PC-9 (cell line): ENCODE measurements around the gene LMLN. TPM values are rescaled to one million over a fixed set of nuclear protein-coding genes. Genes with fewer than 3 reads are reported as not detected.

ENCODE experiments used
- BruUV-seq: library from RNA; stranded (reverse); fragments of 400-500 nt; replicated peaks from 2 replicates; lab custom pipeline; 2021; lab: Mats Ljungman, UMichigan
- CTCF ChIA-PET: fragments of 300-600 bp; sonication (Branson Sonifier 250); formaldehyde crosslinking; loops from one replicate; lab custom pipeline; 2022; ENCODE audit warnings: antibody characterized with exemption; lab: Charles Lee
- POLR2A ChIA-PET: fragments of 300-600 bp; sonication (Branson Sonifier 250); formaldehyde crosslinking; loops from one replicate; lab custom pipeline; 2022; ENCODE audit warnings: antibody characterized with exemption; ENCODE audit not compliant: unreplicated experiment; lab: Charles Lee
- DNase-seq, 2 experiments: peaks; one replicate each; pipeline versions ENCODE4 v3.0.0 to v3.0.0-alpha.2; 2015 to 2022; ENCODE audit warnings: mixed read lengths in 1 of 2
- H2AFZ ChIP-seq: fragments of 200-600 bp; sonication (generic); 2 replicates; pipeline ENCODE4 v1.8.1; 2017; ENCODE audit warnings: antibody characterized with exemption
- H3F3A ChIP-seq: fragments of 200-600 bp; sonication (generic); 2 replicates; pipeline ENCODE4 v1.8.1; 2017; ENCODE audit warnings: antibody characterized with exemption, mild to moderate bottlenecking, low read depth; ENCODE audit not compliant: insufficient read depth
- H3K27ac ChIP-seq: fragments of 200-600 bp; sonication (generic); 2 replicates; pipeline ENCODE4 v1.6.1; 2016; ENCODE audit warnings: mixed run types
- H3K27me3 ChIP-seq: fragments of 200-600 bp; sonication (generic); 2 replicates; pipeline ENCODE4 v1.6.1; 2016; ENCODE audit warnings: low read depth, mixed run types; ENCODE audit not compliant: insufficient read depth
- H3K36me3 ChIP-seq: fragments of 200-600 bp; sonication (generic); 2 replicates; pipeline ENCODE4 v1.6.1; 2016; ENCODE audit warnings: low read depth, mixed run types
- H3K4me1 ChIP-seq: fragments of 200-600 bp; sonication (generic); replicated peaks from 2 replicates; pipeline ENCODE4 v1.6.1; 2016; ENCODE audit warnings: mixed run types; ENCODE audit not compliant: insufficient read depth
- H3K4me2 ChIP-seq: fragments of 200-600 bp; sonication (generic); 2 replicates; pipeline ENCODE4 v1.6.1; 2017; ENCODE audit warnings: mixed run types
- H3K4me3 ChIP-seq: fragments of 200-600 bp; sonication (generic); 2 replicates; pipeline ENCODE4 v1.6.1; 2016; ENCODE audit warnings: mixed run types
- H3K79me2 ChIP-seq: fragments of 200-600 bp; sonication (generic); 2 replicates; pipeline ENCODE4 v1.6.1; 2017; ENCODE audit warnings: low read depth, mixed run types
- H3K9me2 ChIP-seq: fragments of 200-600 bp; sonication (generic); 2 replicates; pipeline ENCODE4 v1.8.1; 2017; ENCODE audit warnings: mild to moderate bottlenecking; ENCODE audit not compliant: insufficient read depth
- H3K9me3 ChIP-seq: fragments of 200-600 bp; sonication (generic); 2 replicates; pipeline ENCODE4 v1.8.1; 2016; ENCODE audit warnings: low read depth; ENCODE audit not compliant: insufficient read depth
- H4K20me1 ChIP-seq: fragments of 200-600 bp; sonication (generic); 2 replicates; pipeline ENCODE4 v1.8.1; 2017; ENCODE audit not compliant: insufficient read depth
- CTCF ChIP-seq: fragments of 200-600 bp; sonication (generic); conservative IDR thresholded peaks from 2 replicates; pipeline ENCODE4 v1.6.1; 2017; ENCODE audit warnings: mixed run types, antibody characterized with exemption, mild to moderate bottlenecking, moderate library complexity
- EZH2 ChIP-seq: fragments of 200-600 bp; sonication (generic); IDR thresholded peaks from 2 replicates; pipeline ENCODE4 v1.8.0; 2017; ENCODE audit warnings: antibody characterized with exemption, low read depth
- intact Hi-C: fragments of 100-400 bp; cut with micrococcal nuclease; formaldehyde crosslinking; loops from one replicate; pipeline ENCODE4 v1.10.0; 2022; ENCODE audit not compliant: unreplicated experiment
- total RNA-seq: library from RNA; stranded (reverse); gene quantifications from 2 replicates; pipeline ENCODE4 v1.2.3, GENCODE V29; 2021

LMLN gene
- total RNA-seq, 1 experiment from 2014 or later: 21.1 TPM

GRCh38 chr3:198088421-198088955 is 128.5 kb downstream of the LMLN start:
- Histone ChIP-seq H3K36me3 (no peaks in the 10 kb centered on the region), H3K27ac (no peak overlapping the region), H3K4me1 (no peaks in the 10 kb centered on the region), H3K27me3 (peaks cover 13% of the 10 kb centered on the region; the same call in 1 of the 2 replicates), H4K20me1 (no peaks in the 10 kb centered on the region), H3K79me2 (no peaks in the 10 kb centered on the region), H3K4me2 (no peak overlapping the region), H3F3A (no peaks in the 10 kb centered on the region), H3K9me3 (no peaks in the 10 kb centered on the region), H3K4me3 (no peak overlapping the region), H3K9me2 (no peaks in the 10 kb centered on the region), H2AFZ (no peak overlapping the region)
- ChIA-PET CTCF (interaction anchor here (0.6 to 1.0 kb wide), 2 partner anchors 8 to 162 kb away, joined by 3 to 7 read pairs; no protein-coding TSS in a partner anchor), POLR2A (no interaction called here)
- intact Hi-C loops: loop anchor here (2.0 kb wide), 1 partner anchor 182 kb away; no protein-coding TSS in a partner anchor
- no TSS peak for BruUV-seq
- TF ChIP-seq CTCF (no peak), EZH2 (no peak)
- no peak for DNase-seq

GRCh38 chr3:198090795-198091332 is 130.8 kb downstream of the LMLN start:
- no peaks in the 10 kb centered on the region for H3K4me1 ChIP-seq
- no peak for DNase-seq
- POLR2A ChIA-PET: no interaction called here
- CTCF ChIA-PET: interaction anchor here (0.6 to 1.1 kb wide), 2 partner anchors 17 to 186 kb away, joined by 3 read pairs; no protein-coding TSS in a partner anchor
- H2AFZ ChIP-seq: no peak overlapping the region
- no peaks in the 10 kb centered on the region for H3K9me3 ChIP-seq
- no peak overlapping the region for H3K4me2 ChIP-seq
- TF ChIP-seq EZH2 (no peak), CTCF (no peak)
- H3K36me3 ChIP-seq: no peaks in the 10 kb centered on the region
- no TSS peak for BruUV-seq
- H3K9me2 ChIP-seq: no peaks in the 10 kb centered on the region
- no peaks in the 10 kb centered on the region for H4K20me1 ChIP-seq
- no peaks in the 10 kb centered on the region for H3F3A ChIP-seq
- H3K27ac ChIP-seq: no peak overlapping the region
- peaks cover 1% of the 10 kb centered on the region; the same call in 1 of the 2 replicates for H3K27me3 ChIP-seq
- no peak overlapping the region for H3K4me3 ChIP-seq
- intact Hi-C loops: no loop called here
- H3K79me2 ChIP-seq: no peaks in the 10 kb centered on the region

- intact Hi-C loops: no loop called here
- H3K79me2 ChIP-seq: no peaks in the 10 kb centered on the region
- no peaks in the 10 kb centered on the region for H3K36me3 ChIP-seq
- ChIA-PET CTCF (no interaction called here), POLR2A (interaction anchor here (0.6 kb wide), 1 partner anchor 28 kb away, joined by 4 read pairs; no protein-coding TSS in a partner anchor)
- no peak overlapping the region for H3K27ac ChIP-seq
- no TSS peak for BruUV-seq
- no peaks in the 10 kb centered on the region for H3K9me3 ChIP-seq
- DNase-seq: no peak
- H2AFZ ChIP-seq: no peak overlapping the region
- no peaks in the 10 kb centered on the region for H3K4me1 ChIP-seq
- H3K27me3 ChIP-seq: no peaks in the 10 kb centered on the region
- TF ChIP-seq EZH2: no peak
- no peak for TF ChIP-seq CTCF
- H3K9me2 ChIP-seq: no peaks in the 10 kb centered on the region
- no peaks in the 10 kb centered on the region for H3F3A ChIP-seq
- H3K4me3 ChIP-seq: no peak overlapping the region
- no peaks in the 10 kb centered on the region for H4K20me1 ChIP-seq
- no peak overlapping the region for H3K4me2 ChIP-seq
Observed at GRCh38 chr3:198092276-198092675, 132.3 kb downstream of the LMLN start.
